ENCODE data around the gene SULT4A1. TPM values are rescaled to one million over a fixed set of nuclear protein-coding genes. Genes with fewer than 3 reads are reported as not detected.

Gene SULT4A1
- total and polyA plus RNA-seq, 2 experiments from 2014 or later = 4.7 to 5.2 TPM

DNA sequence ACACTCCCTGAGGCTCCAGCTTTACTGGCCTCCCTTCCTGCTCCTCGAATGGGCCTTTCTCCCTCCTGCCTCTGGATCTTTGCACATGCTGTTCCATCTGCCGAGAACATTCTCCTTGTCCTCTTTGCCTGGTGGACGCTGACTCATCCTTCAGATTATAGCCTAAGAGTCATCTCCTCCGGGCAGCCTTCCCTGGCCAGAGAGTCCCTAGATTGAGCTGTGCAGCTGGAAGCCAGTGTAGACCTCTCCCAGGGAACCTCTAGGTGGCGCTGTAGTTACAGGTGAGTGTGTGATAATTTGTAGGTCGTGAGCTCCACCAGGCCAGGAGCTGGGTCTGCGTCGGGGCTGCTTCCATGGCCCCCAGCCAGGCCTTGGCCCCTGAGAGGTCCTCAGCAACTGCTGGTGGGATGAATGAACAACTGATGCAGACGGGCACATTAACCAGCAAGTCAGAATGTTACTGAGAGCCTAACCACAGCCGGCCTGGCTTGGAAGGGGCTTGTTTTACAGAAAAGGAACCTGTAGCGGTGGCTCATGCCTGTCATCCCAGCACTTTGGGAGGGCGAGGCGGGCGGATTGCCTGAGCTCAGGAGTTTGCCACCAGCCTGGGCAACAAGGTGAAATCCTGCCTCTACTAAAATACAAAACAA, 20.8 kb upstream of the SULT4A1 start:
- ATAC-seq (peak; percentile 92), DNase-seq (ENCODE audit: low spot score) (peak; percentile 96)
- Histone ChIP-seq H3K4me1 (ENCODE audit: insufficient read depth) (no peaks in the 10 kb centered on the region), H4K20me1 (replicated peaks; ENCODE audit: insufficient read depth) (no peaks in the 10 kb centered on the region; the same call in 1 of the 2 replicates), H3K9me2 (ENCODE audit: insufficient read depth) (no peaks in the 10 kb centered on the region), H3K4me3 (no peak overlapping the region), H3K27me3 (ENCODE audit: insufficient read depth) (no peaks in the 10 kb centered on the region), H3K27ac (ENCODE audit: low read depth) (no peak overlapping the region), H2AFZ (no peak overlapping the region), H3F3A (replicated peaks; ENCODE audit: low read depth) (no peaks in the 10 kb centered on the region), H3K4me2 (no peak overlapping the region), H3K36me3 (ENCODE audit: insufficient read depth) (no peaks in the 10 kb centered on the region; the same call in 1 of the 2 replicates), H3K79me2 (replicated peaks; ENCODE audit: insufficient read depth) (no peaks in the 10 kb centered on the region)
- H3K27me3 Mint-ChIP-seq (ENCODE audit: insufficient read depth, low read depth, poor library complexity) = peaks cover 6% of the 10 kb centered on the region
- TF ChIP-seq JUNB (IDR thresholded peaks at IDR 0.05; ENCODE audit: unreplicated experiment) (no peak), POLR2AphosphoS5 (IDR thresholded peaks at IDR 0.05; ENCODE audit: low read depth) (no peak), CREB1 (CRISPR knock-in tag; IDR thresholded peaks at IDR 0.05; ENCODE audit: low read depth) (no peak)
- TF ChIP-seq, protein P1, sequence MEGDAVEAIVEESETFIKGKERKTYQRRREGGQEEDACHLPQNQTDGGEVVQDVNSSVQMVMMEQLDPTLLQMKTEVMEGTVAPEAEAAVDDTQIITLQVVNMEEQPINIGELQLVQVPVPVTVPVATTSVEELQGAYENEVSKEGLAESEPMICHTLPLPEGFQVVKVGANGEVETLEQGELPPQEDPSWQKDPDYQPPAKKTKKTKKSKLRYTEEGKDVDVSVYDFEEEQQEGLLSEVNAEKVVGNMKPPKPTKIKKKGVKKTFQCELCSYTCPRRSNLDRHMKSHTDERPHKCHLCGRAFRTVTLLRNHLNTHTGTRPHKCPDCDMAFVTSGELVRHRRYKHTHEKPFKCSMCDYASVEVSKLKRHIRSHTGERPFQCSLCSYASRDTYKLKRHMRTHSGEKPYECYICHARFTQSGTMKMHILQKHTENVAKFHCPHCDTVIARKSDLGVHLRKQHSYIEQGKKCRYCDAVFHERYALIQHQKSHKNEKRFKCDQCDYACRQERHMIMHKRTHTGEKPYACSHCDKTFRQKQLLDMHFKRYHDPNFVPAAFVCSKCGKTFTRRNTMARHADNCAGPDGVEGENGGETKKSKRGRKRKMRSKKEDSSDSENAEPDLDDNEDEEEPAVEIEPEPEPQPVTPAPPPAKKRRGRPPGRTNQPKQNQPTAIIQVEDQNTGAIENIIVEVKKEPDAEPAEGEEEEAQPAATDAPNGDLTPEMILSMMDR (conservative IDR thresholded peaks at IDR 0.05; ENCODE audit: low read depth in 2 of 2) = peak; percentile 88 to 91
- no peaks in the 10 kb centered on the region for H3K4me1 Mint-ChIP-seq
- H3K9me3 Mint-ChIP-seq = no peaks in the 10 kb centered on the region
- H3K4me3 Mint-ChIP-seq = no peak overlapping the region
- no peak overlapping the region; the same call in 1 of the 2 replicates for H3K27ac Mint-ChIP-seq
- peaks cover 16% of the 10 kb centered on the region for H3K36me3 Mint-ChIP-seq (ENCODE audit: low read depth)

- Histone ChIP-seq H3K79me2 (replicated peaks; ENCODE audit: insufficient read depth) (no peaks in the 10 kb centered on the region), H3K36me3 (ENCODE audit: insufficient read depth) (no peaks in the 10 kb centered on the region; the same call in 1 of the 2 replicates), H3K27ac (ENCODE audit: low read depth) (no peak overlapping the region), H2AFZ (no peak overlapping the region), H3K4me1 (ENCODE audit: insufficient read depth) (no peaks in the 10 kb centered on the region), H3K27me3 (ENCODE audit: insufficient read depth) (no peaks in the 10 kb centered on the region), H4K20me1 (replicated peaks; ENCODE audit: insufficient read depth) (no peaks in the 10 kb centered on the region; the same call in 1 of the 2 replicates), H3K4me2 (no peak overlapping the region), H3F3A (replicated peaks; ENCODE audit: low read depth) (no peaks in the 10 kb centered on the region), H3K4me3 (no peak overlapping the region), H3K9me2 (ENCODE audit: insufficient read depth) (no peaks in the 10 kb centered on the region)
- no peaks in the 10 kb centered on the region for H3K9me3 Mint-ChIP-seq
- H3K4me3 Mint-ChIP-seq = no peak overlapping the region
- DNase-seq (ENCODE audit: low spot score) = no peak
- no peak overlapping the region for H3K27ac Mint-ChIP-seq
- H3K36me3 Mint-ChIP-seq (ENCODE audit: low read depth) = peaks cover 14% of the 10 kb centered on the region
- H3K27me3 Mint-ChIP-seq (ENCODE audit: insufficient read depth, low read depth, poor library complexity) = peaks cover 6% of the 10 kb centered on the region
- ATAC-seq = no peak
- H3K4me1 Mint-ChIP-seq = no peaks in the 10 kb centered on the region
- TF ChIP-seq STAT1 (IDR thresholded peaks at IDR 0.05; ENCODE audit: unreplicated experiment) (no peak), NANOG (IDR thresholded peaks at IDR 0.05; ENCODE audit: borderline replicate concordance) (no peak), ETS1 (IDR thresholded peaks at IDR 0.05) (no peak), ZNF114 (CRISPR knock-in tag; IDR thresholded peaks at IDR 0.05) (no peak), POLR2AphosphoS5 (IDR thresholded peaks at IDR 0.05; ENCODE audit: low read depth) (no peak), JUNB (IDR thresholded peaks at IDR 0.05; ENCODE audit: unreplicated experiment) (no peak)
- TF ChIP-seq, protein P2, sequence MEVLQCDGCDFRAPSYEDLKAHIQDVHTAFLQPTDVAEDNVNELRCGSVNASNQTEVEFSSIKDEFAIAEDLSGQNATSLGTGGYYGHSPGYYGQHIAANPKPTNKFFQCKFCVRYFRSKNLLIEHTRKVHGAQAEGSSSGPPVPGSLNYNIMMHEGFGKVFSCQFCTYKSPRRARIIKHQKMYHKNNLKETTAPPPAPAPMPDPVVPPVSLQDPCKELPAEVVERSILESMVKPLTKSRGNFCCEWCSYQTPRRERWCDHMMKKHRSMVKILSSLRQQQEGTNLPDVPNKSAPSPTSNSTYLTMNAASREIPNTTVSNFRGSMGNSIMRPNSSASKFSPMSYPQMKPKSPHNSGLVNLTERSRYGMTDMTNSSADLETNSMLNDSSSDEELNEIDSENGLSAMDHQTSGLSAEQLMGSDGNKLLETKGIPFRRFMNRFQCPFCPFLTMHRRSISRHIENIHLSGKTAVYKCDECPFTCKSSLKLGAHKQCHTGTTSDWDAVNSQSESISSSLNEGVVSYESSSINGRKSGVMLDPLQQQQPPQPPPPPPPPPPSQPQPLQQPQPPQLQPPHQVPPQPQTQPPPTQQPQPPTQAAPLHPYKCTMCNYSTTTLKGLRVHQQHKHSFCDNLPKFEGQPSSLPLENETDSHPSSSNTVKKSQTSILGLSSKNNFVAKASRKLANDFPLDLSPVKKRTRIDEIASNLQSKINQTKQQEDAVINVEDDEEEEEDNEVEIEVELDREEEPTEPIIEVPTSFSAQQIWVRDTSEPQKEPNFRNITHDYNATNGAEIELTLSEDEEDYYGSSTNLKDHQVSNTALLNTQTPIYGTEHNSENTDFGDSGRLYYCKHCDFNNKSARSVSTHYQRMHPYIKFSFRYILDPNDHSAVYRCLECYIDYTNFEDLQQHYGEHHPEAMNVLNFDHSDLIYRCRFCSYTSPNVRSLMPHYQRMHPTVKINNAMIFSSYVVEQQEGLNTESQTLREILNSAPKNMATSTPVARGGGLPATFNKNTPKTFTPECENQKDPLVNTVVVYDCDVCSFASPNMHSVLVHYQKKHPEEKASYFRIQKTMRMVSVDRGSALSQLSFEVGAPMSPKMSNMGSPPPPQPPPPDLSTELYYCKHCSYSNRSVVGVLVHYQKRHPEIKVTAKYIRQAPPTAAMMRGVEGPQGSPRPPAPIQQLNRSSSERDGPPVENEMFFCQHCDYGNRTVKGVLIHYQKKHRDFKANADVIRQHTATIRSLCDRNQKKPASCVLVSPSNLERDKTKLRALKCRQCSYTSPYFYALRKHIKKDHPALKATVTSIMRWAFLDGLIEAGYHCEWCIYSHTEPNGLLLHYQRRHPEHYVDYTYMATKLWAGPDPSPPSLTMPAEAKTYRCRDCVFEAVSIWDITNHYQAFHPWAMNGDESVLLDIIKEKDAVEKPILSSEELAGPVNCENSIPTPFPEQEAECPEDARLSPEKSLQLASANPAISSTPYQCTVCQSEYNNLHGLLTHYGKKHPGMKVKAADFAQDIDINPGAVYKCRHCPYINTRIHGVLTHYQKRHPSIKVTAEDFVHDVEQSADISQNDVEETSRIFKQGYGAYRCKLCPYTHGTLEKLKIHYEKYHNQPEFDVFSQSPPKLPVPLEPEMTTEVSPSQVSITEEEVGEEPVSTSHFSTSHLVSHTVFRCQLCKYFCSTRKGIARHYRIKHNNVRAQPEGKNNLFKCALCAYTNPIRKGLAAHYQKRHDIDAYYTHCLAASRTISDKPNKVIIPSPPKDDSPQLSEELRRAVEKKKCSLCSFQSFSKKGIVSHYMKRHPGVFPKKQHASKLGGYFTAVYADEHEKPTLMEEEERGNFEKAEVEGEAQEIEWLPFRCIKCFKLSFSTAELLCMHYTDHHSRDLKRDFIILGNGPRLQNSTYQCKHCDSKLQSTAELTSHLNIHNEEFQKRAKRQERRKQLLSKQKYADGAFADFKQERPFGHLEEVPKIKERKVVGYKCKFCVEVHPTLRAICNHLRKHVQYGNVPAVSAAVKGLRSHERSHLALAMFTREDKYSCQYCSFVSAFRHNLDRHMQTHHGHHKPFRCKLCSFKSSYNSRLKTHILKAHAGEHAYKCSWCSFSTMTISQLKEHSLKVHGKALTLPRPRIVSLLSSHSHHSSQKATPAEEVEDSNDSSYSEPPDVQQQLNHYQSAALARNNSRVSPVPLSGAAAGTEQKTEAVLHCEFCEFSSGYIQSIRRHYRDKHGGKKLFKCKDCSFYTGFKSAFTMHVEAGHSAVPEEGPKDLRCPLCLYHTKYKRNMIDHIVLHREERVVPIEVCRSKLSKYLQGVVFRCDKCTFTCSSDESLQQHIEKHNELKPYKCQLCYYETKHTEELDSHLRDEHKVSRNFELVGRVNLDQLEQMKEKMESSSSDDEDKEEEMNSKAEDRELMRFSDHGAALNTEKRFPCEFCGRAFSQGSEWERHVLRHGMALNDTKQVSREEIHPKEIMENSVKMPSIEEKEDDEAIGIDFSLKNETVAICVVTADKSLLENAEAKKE (CRISPR knock-in tag; IDR thresholded peaks at IDR 0.05) = no peak
Measured at GRCh38 chr22:43882122-43882767, 19.9 kb upstream of the SULT4A1 start.

Data from GM23338 (cell line).